ENCODE results near the gene GAS1. TPM values are rescaled to one million over a fixed set of nuclear protein-coding genes. Genes with fewer than 3 reads are reported as not detected.

Gene GAS1
- total and polyA plus RNA-seq, 4 donors, result 3.6 to 111 (median 57.2) TPM

- intact Hi-C loops (cut with DNase I), result no loop called here
- Histone ChIP-seq H3K4me1 (ENCODE audit: control insufficient read depth in 1 of 2, insufficient read depth in 2 of 2, low read length in 2 of 2) (no peaks in the 10 kb centered on the region), H3K27me3 (ENCODE audit: control insufficient read depth in 1 of 2, insufficient read depth in 2 of 2, low read length in 1 of 2) (peaks cover 0 to 2% of the 10 kb centered on the region in 2 donors), H3K27ac (ENCODE audit: low read depth in 1 of 2, low read length in 2 of 2) (no peak overlapping the region), H3K4me3 (ENCODE audit: low read length in 2 of 2) (no peak overlapping the region), H3K36me3 (ENCODE audit: control insufficient read depth in 1 of 2, insufficient read depth in 2 of 2, low read length in 1 of 2) (no peaks in the 10 kb centered on the region), H3K9me3 (ENCODE audit: control insufficient read depth, low read length) (peaks cover 2% of the 10 kb centered on the region)
- DNase-seq, result no peak
- ATAC-seq (ENCODE audit: low FRiP score), result no peak
- WGBS, 2 donors, result 76% methylated on average over 8 of the region's 8 CpGs
Measured at GRCh38 chr9:86902176-86902575, 45.1 kb downstream of the GAS1 start.

- ATAC-seq (ENCODE audit: low FRiP score) (no peak), DNase-seq (no peak)
- no peaks in the 10 kb centered on the region for H3K4me1 ChIP-seq (ENCODE audit: control insufficient read depth in 1 of 2, insufficient read depth in 2 of 2, low read length in 2 of 2)
- peaks cover 0 to 2% of the 10 kb centered on the region in 2 donors for H3K27me3 ChIP-seq (ENCODE audit: control insufficient read depth in 1 of 2, insufficient read depth in 2 of 2, low read length in 1 of 2)
- no peak overlapping the region for H3K27ac ChIP-seq (ENCODE audit: low read depth in 1 of 2, low read length in 2 of 2)
- H3K4me3 ChIP-seq (ENCODE audit: low read length in 2 of 2), result no peak overlapping the region
- H3K36me3 ChIP-seq (ENCODE audit: control insufficient read depth in 1 of 2, insufficient read depth in 2 of 2, low read length in 1 of 2), result no peaks in the 10 kb centered on the region
- intact Hi-C loops (cut with DNase I), result no loop called here
- 94 to 95% methylated on average over 3 of the region's 3 CpGs for WGBS, 2 donors
- H3K9me3 ChIP-seq (ENCODE audit: control insufficient read depth, low read length), result peaks cover 2% of the 10 kb centered on the region
Measured at GRCh38 chr9:86901511-86901910, 45.8 kb downstream of the GAS1 start.

All from aorta (tissue), 5 donors.